K562 (cell line): Measurements from ENCODE around the gene RBM45. TPM values are rescaled to one million over a fixed set of nuclear protein-coding genes. Genes with fewer than 3 reads are reported as not detected.

Experiments
- ATAC-seq: fragments of 200-7000 bp; cut with Tn5 transposase; 3 replicates; pipeline ENCODE4 v1.9.1; 2020; ENCODE audit warnings: moderate library complexity
- BruUV-seq: library from RNA; stranded (reverse); fragments of 400-500 nt; replicated peaks from 2 replicates; lab custom pipeline; 2021; lab: Mats Ljungman, UMichigan
- CTCF ChIA-PET: fragments of 300-600 bp; formaldehyde crosslinking; extraction: SDS; loops from one replicate; lab custom pipeline; 2021; ENCODE audit warnings: low intra/inter-chr PET ratio; lab: Yijun Ruan, JAX
- POLR2A ChIA-PET: fragments of 300-600, 350-650 bp; sonication (Branson Sonifier 250); formaldehyde crosslinking; extraction: SDS; loops from one replicate; lab custom pipeline; 2021; ENCODE audit warnings: antibody characterized with exemption, inconsistent platforms; lab: Yijun Ruan, JAX
- DNase-seq, 4 experiments: peaks; one replicate each; pipeline versions ENCODE4 v3.0.0 to v3.0.0-alpha.2; 2011 to 2018; ENCODE audit warnings: low spot score in 3 of 4, mixed read lengths in 3 of 4; ENCODE audit errors: extremely low read depth in 1 of 4
- FAIRE-seq: peaks from 2 replicates; lab custom pipeline; 2011; peaks lifted over from hg19 to GRCh38; lab: Jason Lieb, UNC
- H2AFZ ChIP-seq: 2 replicates; pipeline ENCODE4 v1.6.0; 2011; ENCODE audit warnings: low read depth, low read length, control low read depth, inconsistent platforms
- H3K27ac ChIP-seq: fragments of 200-600 bp; 3 replicates; pipeline ENCODE4 v1.8.0; 2011; ENCODE audit warnings: low read depth, mild to moderate bottlenecking, control low read depth, inconsistent platforms, low read length, moderate library complexity, mixed read lengths; ENCODE audit errors: extremely low read depth
- H3K27me3 ChIP-seq, 2 experiments: fragments of 300-600 bp in 1 of 2; 2 replicates in 1 of 2; 3 replicates in 1 of 2; pipeline versions ENCODE4 v1.6.0 to v1.8.0; 2011; ENCODE audit warnings: inconsistent platforms in 2 of 2, low read length in 2 of 2, mild to moderate bottlenecking in 1 of 2, mixed read lengths in 1 of 2, moderate library complexity in 1 of 2; ENCODE audit not compliant: control insufficient read depth in 2 of 2, insufficient read depth in 2 of 2
- H3K36me3 ChIP-seq: fragments of 300-600 bp; 3 replicates; pipeline ENCODE4 v1.8.0; 2011; ENCODE audit warnings: mild to moderate bottlenecking, low read length, inconsistent platforms; ENCODE audit not compliant: control insufficient read depth, insufficient read depth
- H3K4me1 ChIP-seq, 2 experiments: fragments of 200-600 bp in 1 of 2; replicated peaks in 1 of 2; 2 replicates in 1 of 2; 3 replicates in 1 of 2; pipeline versions ENCODE4 v1.5.1 to v1.8.0; 2011; ENCODE audit warnings: inconsistent platforms in 2 of 2, low read length in 2 of 2, mild to moderate bottlenecking in 1 of 2, mixed read lengths in 1 of 2, moderate library complexity in 1 of 2; ENCODE audit not compliant: control insufficient read depth in 2 of 2, insufficient read depth in 2 of 2
- H3K4me2 ChIP-seq: 2 replicates; pipeline ENCODE4 v1.6.1; 2011; ENCODE audit warnings: low read length, control low read depth, inconsistent platforms, mixed read lengths; ENCODE audit not compliant: insufficient read depth
- H3K4me3 ChIP-seq: fragments of 200-600 bp; sonication (generic), shearing (Covaris generic); 2 replicates; pipeline ENCODE4 v1.5.1; 2016; ENCODE audit warnings: control low read depth, inconsistent platforms
- H3K79me2 ChIP-seq: fragments of 200-600 bp; 3 replicates; pipeline ENCODE4 v1.8.0; 2011; ENCODE audit warnings: low read length, inconsistent platforms; ENCODE audit not compliant: control insufficient read depth, insufficient read depth
- H3K9ac ChIP-seq, 2 experiments: 2 replicates each; pipeline versions ENCODE4 v1.6.0 to v1.6.1; 2011; ENCODE audit warnings: low read depth in 2 of 2, low read length in 2 of 2, control low read depth in 1 of 2, inconsistent platforms in 1 of 2, mild to moderate bottlenecking in 1 of 2, mixed read lengths in 1 of 2; ENCODE audit not compliant: insufficient read depth in 1 of 2
- H3K9me1 ChIP-seq: one replicate; pipeline ENCODE4 v1.6.0; 2011; ENCODE audit warnings: inconsistent platforms, mild to moderate bottlenecking, low read length, moderate library complexity; ENCODE audit not compliant: control insufficient read depth, insufficient read depth
- H3K9me3 ChIP-seq: replicated peaks from 2 replicates; pipeline ENCODE4 v1.5.1; 2011; ENCODE audit warnings: low read depth, low read length, inconsistent platforms; ENCODE audit not compliant: control insufficient read depth, insufficient read depth
- H4K20me1 ChIP-seq: replicated peaks from 2 replicates; pipeline ENCODE4 v1.6.1; 2011; ENCODE audit warnings: low read length, inconsistent platforms, mixed read lengths; ENCODE audit not compliant: control insufficient read depth, insufficient read depth
- BRD9 ChIP-seq: fragments of 450-650 bp; IDR thresholded peaks from 2 replicates; pipeline ENCODE4 v1.6.1; 2018; ENCODE audit warnings: low read depth; ENCODE audit not compliant: partially characterized antibody
- ETV5 ChIP-seq: sonication (generic); formaldehyde crosslinking; IDR thresholded peaks from 2 replicates; pipeline ENCODE4 v1.4.0; 2020; ENCODE audit warnings: low read depth, mild to moderate bottlenecking, missing genetic modification reagents
- FIP1L1 ChIP-seq: fragments of 200-400 bp; formaldehyde crosslinking; IDR thresholded peaks from 2 replicates; pipeline ENCODE4 v1.6.1; 2018; ENCODE audit warnings: mild to moderate bottlenecking, low read depth, low read length; ENCODE audit not compliant: poor library complexity, severe bottlenecking
- FOXJ2 ChIP-seq: fragments of 200-800 bp; sonication (Bioruptor generic); IDR thresholded peaks from 2 replicates; pipeline ENCODE4 v1.6.1; 2016; ENCODE audit warnings: missing genetic modification characterization, missing compliant biosample characterization
- GATA2 ChIP-seq: sonication (generic); formaldehyde crosslinking; IDR thresholded peaks from 2 replicates; pipeline ENCODE4 v1.4.0; 2020; ENCODE audit warnings: mild to moderate bottlenecking, missing genetic modification reagents
- GTF2E2 ChIP-seq: fragments of 200-800 bp; sonication (Bioruptor generic); IDR thresholded peaks from 2 replicates; pipeline ENCODE4 v1.6.1; 2016; ENCODE audit warnings: missing genetic modification characterization, missing compliant biosample characterization
- NBN ChIP-seq: fragments of 450-650 bp; IDR thresholded peaks from 2 replicates; pipeline ENCODE4 v1.6.1; 2016; ENCODE audit warnings: low read depth, mild to moderate bottlenecking
- POLR2B ChIP-seq: fragments of 450-650 bp; IDR thresholded peaks from 2 replicates; pipeline ENCODE4 v1.6.1; 2018; ENCODE audit warnings: low read depth; ENCODE audit not compliant: partially characterized antibody
- RNF2 ChIP-seq: sonication (generic); IDR thresholded peaks from 2 replicates; pipeline ENCODE4 v1.6.1; 2016
- SMARCA4 ChIP-seq: fragments of 450-650 bp; IDR thresholded peaks from 2 replicates; pipeline ENCODE4 v1.6.1; 2016
- SRSF3 ChIP-seq: fragments of 200-400 bp; formaldehyde crosslinking; IDR thresholded peaks from 2 replicates; pipeline ENCODE4 v1.6.1; 2016; ENCODE audit warnings: mild to moderate bottlenecking, low read length, moderate library complexity; ENCODE audit not compliant: insufficient read depth
- STAT5B ChIP-seq: fragments of 250-450 bp; sonication (Bioruptor Pico); IDR thresholded peaks from 2 replicates; pipeline ENCODE4 v1.8.0; 2021; ENCODE audit warnings: mild to moderate bottlenecking, inconsistent platforms
- TAF7 ChIP-seq: fragments of 450-650 bp; IDR thresholded peaks from 2 replicates; pipeline ENCODE4 v1.6.1; 2016; ENCODE audit warnings: missing genetic modification characterization, missing compliant biosample characterization
- WGBS: fragments of 100-300 bp; shearing (Covaris generic); methylation state at CpG from one replicate; pipeline ENCODE4 v1.1.6; 2016; ENCODE audit warnings: low coverage, mixed read lengths; ENCODE audit not compliant: insufficient coverage; ENCODE audit errors: missing lambda C conversion rate; 5-methylcytosine and 5-hydroxymethylcytosine counted together
- in situ Hi-C: fragments of 300-500 bp; cut with MboI; formaldehyde crosslinking; loops from 4 replicates; pipeline ENCODE4 v1.15.0; 2018; ENCODE audit warnings: inconsistent platforms, mixed read lengths
- intact Hi-C: fragments of 100-400 bp; cut with micrococcal nuclease; formaldehyde crosslinking; loops from 2 replicates; pipeline ENCODE4 v1.14.2; 2022
- polyA plus RNA-seq, 8 experiments: library from polyadenylated mRNA; depleted of rRNA in 4 of 8; stranded (reverse) in 5 of 8; unstranded in 3 of 8; fragments of >200 nt; fragmentation: Nextera tagmentation in 2 of 8; fragmentation: Illumina TruSeq in 1 of 8; extraction: Ambion mirVana in 2 of 8; extraction: Trizol in 1 of 8; gene quantifications; 2 replicates each; pipeline versions ENCODE4 v1.2.1 to v1.2.3, GENCODE V29; 2011 to 2014; ENCODE audit warnings: inconsistent platforms in 1 of 8, missing spikeins in 1 of 8
- total RNA-seq, 7 experiments: library from RNA; depleted of rRNA in 6 of 7; stranded (reverse); fragments of >200 nt in 6 of 7; fragmentation: Illumina TruSeq in 2 of 7; extraction: Trizol in 2 of 7; gene quantifications; 2 replicates each; pipeline versions ENCODE4 v1.2.1 to v1.2.3, GENCODE V29; 2011 to 2021; ENCODE audit warnings: low replicate concordance in 1 of 7
- TF ChIP-seq, protein P1 (sequence below): fragments of 250-450 bp; sonication (Bioruptor Pico); IDR thresholded peaks from 2 replicates; pipeline ENCODE4 v1.9.0; 2021; ENCODE audit warnings: mild to moderate bottlenecking
- TF ChIP-seq, protein P2 (sequence below): fragments of 150-350 bp; conservative IDR thresholded peaks from 2 replicates; pipeline ENCODE4 v1.6.1; 2014; ENCODE audit warnings: low read length

RBM45 gene
- total and polyA plus RNA-seq, 9 of the 15 experiments (the other 6 are each of a cell fraction or from before 2014, with no cell fraction given), result 6.7 to 22.0 (median 15.0) TPM

DNA sequence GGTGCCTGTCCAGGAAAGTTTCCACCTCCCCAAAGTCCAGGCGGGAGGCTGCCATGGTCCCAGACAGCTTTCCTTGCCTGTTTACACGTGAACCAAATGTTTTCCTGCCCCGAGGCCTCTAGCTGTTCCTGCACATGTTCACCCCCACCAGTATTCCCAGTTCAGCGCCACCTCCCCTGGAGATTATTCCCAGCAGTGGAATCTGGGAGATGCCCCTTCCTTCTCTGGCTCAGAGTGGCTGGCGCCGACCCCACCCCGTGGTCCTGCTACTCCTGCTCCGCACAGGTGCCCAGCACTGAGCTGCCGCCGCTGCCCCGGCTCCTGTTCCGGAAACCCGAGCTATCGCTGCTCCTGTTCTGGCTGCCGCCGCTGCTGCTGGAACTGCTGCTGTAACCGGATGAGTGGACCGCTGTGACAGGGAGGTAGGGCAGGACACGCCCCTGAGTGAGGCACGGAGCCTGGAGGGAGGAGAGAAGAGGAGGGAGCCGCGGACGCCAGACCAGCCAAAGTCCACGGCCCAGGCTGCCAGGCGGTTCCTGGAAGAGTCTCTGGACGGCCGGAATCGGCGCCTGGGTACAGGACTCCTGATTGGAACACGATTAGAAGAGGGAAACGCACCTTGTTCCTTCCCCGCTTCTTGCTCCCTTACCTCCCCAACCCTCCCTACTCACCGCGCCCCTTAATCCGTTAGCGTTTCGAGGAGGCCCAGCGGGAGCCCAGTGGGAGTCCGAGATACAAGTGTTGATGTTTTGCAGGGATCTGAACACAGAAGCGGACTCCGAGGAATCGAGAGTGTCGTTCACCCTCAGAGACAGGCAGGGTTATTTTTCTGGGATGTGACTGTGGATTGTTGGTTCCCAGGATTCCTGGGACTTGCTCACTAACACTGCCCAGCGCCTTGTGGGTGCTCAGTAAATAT is 39.6 kb upstream of the RBM45 start, which contains the start of gene PDE11A (continued):
- TF ChIP-seq, protein P1, sequence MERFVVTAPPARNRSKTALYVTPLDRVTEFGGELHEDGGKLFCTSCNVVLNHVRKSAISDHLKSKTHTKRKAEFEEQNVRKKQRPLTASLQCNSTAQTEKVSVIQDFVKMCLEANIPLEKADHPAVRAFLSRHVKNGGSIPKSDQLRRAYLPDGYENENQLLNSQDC (CRISPR knock-in tag), result no peak
- TF ChIP-seq FIP1L1 (peak; percentile 49), POLR2B (peak; percentile 72), GTF2E2 (tag) (peak; percentile 63), ETV5 (peak; percentile 97)

DNA sequence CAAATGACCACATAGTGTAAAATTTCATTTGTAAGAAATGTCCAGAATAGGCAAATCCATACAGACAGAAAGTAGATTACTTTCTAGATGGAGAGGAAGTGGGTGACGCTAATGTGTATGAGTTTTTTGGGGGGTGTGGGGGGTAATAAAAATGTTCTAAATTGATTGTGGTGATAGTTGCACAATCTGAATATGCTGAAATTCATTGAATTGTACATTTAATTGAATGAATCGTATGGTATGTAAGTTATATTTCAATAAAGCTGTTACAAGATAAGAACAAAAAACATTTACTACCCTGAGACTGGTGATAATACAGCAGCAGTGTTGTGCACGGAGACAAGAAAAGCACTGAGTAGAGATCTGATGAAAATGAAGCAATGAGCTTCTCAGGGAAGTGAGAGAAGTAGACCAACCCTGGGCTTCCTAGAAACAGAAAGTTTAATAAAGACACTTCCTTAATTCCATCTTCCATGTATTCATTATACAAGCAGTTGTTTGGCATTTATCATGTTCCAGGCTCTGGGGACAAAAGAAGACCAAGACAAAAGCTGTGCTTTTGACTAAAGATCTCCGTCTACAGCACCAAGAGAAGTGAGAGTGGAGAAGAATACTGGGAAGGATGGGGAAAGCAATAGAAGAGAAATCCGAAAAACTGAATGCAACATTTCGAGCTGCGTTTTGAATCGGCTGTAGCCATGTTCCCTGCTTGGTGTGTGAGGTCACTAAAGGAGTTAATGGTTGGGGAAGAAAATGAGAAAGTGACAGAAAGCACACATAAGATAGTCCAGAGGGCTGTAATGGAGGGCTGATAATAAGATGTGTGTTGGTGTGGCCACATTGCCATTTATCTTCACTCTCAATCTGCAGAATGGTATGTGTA is 37.9 kb upstream of the RBM45 start:
- CTCF ChIA-PET, result interaction anchor here (0.6 kb wide), 1 partner anchor 146 kb away, joined by 3 read pairs; no protein-coding TSS in a partner anchor
- Histone ChIP-seq H2AFZ (peak overlapping the region; percentile 78), H3K4me3 (peak overlapping the region; percentile 42; the same call in 1 of the 2 replicates), H3K36me3 (no peaks in the 10 kb centered on the region), H4K20me1 (no peaks in the 10 kb centered on the region), H3K79me2 (0 out of 3 replicates have a peak, but pooled peaks cover 3% of the 10 kb centered on the region), H3K9ac (peak overlapping the region in 1 of 2 experiments; percentile 52; a peak in 2 of 4 replicates), H3K27ac (peak overlapping the region; percentile 58), H3K9me3 (no peaks in the 10 kb centered on the region), H3K4me2 (peak overlapping the region; percentile 78), H3K27me3 (no peaks in the 10 kb centered on the region), H3K9me1 (no peaks in the 10 kb centered on the region), H3K4me1 (peaks cover 27 to 50% of the 10 kb centered on the region in 2 experiments)
- DNase-seq, result peak in 2 of 4 experiments; percentile 57 to 75
- 4% methylated on average over 8 of the region's 8 CpGs for WGBS
- FAIRE-seq, result peak; percentile 85
- intact Hi-C loops (loop anchor here (5.0 kb wide), 1 partner anchor 277 kb away; no protein-coding TSS in a partner anchor), in situ Hi-C loops (no loop called here)
- POLR2A ChIA-PET, result interaction anchor here (1.1 to 2.1 kb wide), 3 partner anchors 10 to 39 kb away, joined by 3 to 4 read pairs (median 4); no protein-coding TSS in a partner anchor
- no TSS peak for BruUV-seq
- ATAC-seq, result peak; percentile 39
- TF ChIP-seq NBN (peak; percentile 47; the same call in 1 of the 2 replicates), BRD9 (peak; percentile 42), SMARCA4 (peak; percentile 95), SRSF3 (no peak), RNF2 (peak; percentile 60), GATA2 (CRISPR knock-in tag) (peak; percentile 58; the same call in 1 of the 2 replicates), FOXJ2 (tag) (peak; percentile 74), TAF7 (no peak), STAT5B (no peak)
- TF ChIP-seq, protein P2, sequence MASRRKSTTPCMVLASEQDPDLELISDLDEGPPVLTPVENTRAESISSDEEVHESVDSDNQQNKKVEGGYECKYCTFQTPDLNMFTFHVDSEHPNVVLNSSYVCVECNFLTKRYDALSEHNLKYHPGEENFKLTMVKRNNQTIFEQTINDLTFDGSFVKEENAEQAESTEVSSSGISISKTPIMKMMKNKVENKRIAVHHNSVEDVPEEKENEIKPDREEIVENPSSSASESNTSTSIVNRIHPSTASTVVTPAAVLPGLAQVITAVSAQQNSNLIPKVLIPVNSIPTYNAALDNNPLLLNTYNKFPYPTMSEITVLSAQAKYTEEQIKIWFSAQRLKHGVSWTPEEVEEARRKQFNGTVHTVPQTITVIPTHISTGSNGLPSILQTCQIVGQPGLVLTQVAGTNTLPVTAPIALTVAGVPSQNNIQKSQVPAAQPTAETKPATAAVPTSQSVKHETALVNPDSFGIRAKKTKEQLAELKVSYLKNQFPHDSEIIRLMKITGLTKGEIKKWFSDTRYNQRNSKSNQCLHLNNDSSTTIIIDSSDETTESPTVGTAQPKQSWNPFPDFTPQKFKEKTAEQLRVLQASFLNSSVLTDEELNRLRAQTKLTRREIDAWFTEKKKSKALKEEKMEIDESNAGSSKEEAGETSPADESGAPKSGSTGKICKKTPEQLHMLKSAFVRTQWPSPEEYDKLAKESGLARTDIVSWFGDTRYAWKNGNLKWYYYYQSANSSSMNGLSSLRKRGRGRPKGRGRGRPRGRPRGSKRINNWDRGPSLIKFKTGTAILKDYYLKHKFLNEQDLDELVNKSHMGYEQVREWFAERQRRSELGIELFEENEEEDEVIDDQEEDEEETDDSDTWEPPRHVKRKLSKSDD, result no peak
